Measurements from ENCODE around the gene TMEM214. TPM values are rescaled to one million over a fixed set of nuclear protein-coding genes. Genes with fewer than 3 reads are reported as not detected.

TMEM214 gene
- total RNA-seq, 2 experiments from 2014 or later = 22.0 to 24.6 TPM

DNA sequence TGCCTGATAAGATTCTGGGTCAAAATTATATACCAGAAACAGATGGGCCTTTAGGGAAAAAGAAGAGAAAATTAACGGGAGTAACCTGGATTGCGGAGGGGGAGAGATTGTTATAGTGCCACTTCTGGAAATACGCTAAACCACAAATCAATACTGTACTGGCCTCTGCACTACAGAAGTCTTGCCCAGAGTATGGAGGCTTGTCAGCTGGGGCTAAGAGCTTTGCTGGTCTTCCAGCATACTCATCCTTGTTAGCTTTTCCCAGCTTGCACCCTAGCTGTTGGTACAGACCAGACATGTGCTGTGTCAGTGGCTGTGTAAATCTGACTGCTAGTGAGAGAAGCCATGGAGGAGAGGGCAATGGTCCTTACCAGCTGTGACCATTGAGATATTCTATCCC, 27.6 kb downstream of the TMEM214 start:
- CTCF ChIA-PET = interaction anchor here (1.1 kb wide), 1 partner anchor 11 kb away, joined by 3 read pairs; the partner anchor contains the start of gene OST4
- Histone ChIP-seq H3K27ac (ENCODE audit: low read depth in 1 of 2, low read length in 2 of 2) (no peak overlapping the region), H3K4me1 (ENCODE audit: insufficient read depth, low read length) (no peaks in the 10 kb centered on the region), H3K9me3 (ENCODE audit: control insufficient read depth in 1 of 2, insufficient read depth in 1 of 2, low read length in 2 of 2) (no peaks in the 10 kb centered on the region), H3K27me3 (ENCODE audit: control insufficient read depth in 1 of 2, insufficient read depth in 2 of 2, low read length in 2 of 2) (no peaks in the 10 kb centered on the region), H3K36me3 (ENCODE audit: insufficient read depth, low read length) (peaks cover 31% of the 10 kb centered on the region), H3K4me3 (ENCODE audit: low read length) (no peak overlapping the region)
- DNase-seq = no peak
- Mint-ChIP-seq H3K9me3 (no peaks in the 10 kb centered on the region), H3K27ac (no peak overlapping the region), H3K4me3 (no peak overlapping the region), H3K36me3 (ENCODE audit: low read depth) (peaks cover 47% of the 10 kb centered on the region), H3K4me1 (ENCODE audit: low read depth) (peaks cover 7% of the 10 kb centered on the region), H3K27me3 (no peaks in the 10 kb centered on the region)
- ATAC-seq (ENCODE audit: poor library complexity) = no peak
- POLR2A ChIA-PET = interaction anchor here (1.0 to 13.4 kb wide), 3 partner anchors 9 to 14 kb away, joined by 5 to 301 read pairs (median 26); partner anchors contain the start of genes AGBL5 and OST4
- TF ChIP-seq, protein P1, sequence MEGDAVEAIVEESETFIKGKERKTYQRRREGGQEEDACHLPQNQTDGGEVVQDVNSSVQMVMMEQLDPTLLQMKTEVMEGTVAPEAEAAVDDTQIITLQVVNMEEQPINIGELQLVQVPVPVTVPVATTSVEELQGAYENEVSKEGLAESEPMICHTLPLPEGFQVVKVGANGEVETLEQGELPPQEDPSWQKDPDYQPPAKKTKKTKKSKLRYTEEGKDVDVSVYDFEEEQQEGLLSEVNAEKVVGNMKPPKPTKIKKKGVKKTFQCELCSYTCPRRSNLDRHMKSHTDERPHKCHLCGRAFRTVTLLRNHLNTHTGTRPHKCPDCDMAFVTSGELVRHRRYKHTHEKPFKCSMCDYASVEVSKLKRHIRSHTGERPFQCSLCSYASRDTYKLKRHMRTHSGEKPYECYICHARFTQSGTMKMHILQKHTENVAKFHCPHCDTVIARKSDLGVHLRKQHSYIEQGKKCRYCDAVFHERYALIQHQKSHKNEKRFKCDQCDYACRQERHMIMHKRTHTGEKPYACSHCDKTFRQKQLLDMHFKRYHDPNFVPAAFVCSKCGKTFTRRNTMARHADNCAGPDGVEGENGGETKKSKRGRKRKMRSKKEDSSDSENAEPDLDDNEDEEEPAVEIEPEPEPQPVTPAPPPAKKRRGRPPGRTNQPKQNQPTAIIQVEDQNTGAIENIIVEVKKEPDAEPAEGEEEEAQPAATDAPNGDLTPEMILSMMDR (IDR thresholded peaks at IDR 0.05) = no peak
- intact Hi-C loops (cut with DNase I, micrococcal nuclease) = no loop called here

DNA sequence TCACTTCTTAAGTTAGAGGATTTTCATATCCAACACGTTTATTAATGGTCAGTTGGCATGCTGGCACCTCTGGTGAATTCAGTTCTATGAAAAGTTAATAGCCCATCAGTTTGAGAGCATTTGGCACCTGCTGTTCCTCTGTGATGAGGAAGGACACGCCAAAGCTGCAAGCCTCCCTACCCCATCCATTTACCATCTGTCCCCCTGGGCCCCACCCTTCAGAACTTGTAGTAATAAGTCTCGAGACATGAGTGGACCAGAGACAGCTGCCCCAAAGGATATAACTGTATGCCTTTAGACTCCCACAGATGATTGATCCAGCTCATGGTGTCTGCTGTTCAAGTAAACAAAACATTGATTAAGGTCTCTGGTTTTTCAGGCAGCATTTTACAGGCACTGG, 32.4 kb downstream of the TMEM214 start:
- intact Hi-C loops (cut with DNase I, micrococcal nuclease) = no loop called here
- no peak overlapping the region for H3K4me3 Mint-ChIP-seq
- ATAC-seq (ENCODE audit: poor library complexity) (no peak), DNase-seq (no peak)
- H3K4me1 Mint-ChIP-seq (ENCODE audit: low read depth) = peaks cover 43% of the 10 kb centered on the region
- peaks cover 64% of the 10 kb centered on the region for H3K36me3 Mint-ChIP-seq (ENCODE audit: low read depth)
- no peaks in the 10 kb centered on the region for H3K9me3 Mint-ChIP-seq
- TF ChIP-seq, protein P1 (IDR thresholded peaks at IDR 0.05) = no peak
- no peak overlapping the region for H3K27ac Mint-ChIP-seq
- ChIA-PET POLR2A (interaction anchor here (10.6 to 13.4 kb wide), 2 partner anchors 10 to 19 kb away, joined by 161 to 301 read pairs; partner anchors contain the start of genes AGBL5 and KHK), CTCF (no interaction called here)
- H3K4me1 ChIP-seq (ENCODE audit: insufficient read depth, low read length) = peaks cover 27% of the 10 kb centered on the region
- H3K27me3 Mint-ChIP-seq = no peaks in the 10 kb centered on the region
- no peaks in the 10 kb centered on the region for H3K27me3 ChIP-seq (ENCODE audit: control insufficient read depth in 1 of 2, insufficient read depth in 2 of 2, low read length in 2 of 2)
- no peak overlapping the region for H3K4me3 ChIP-seq (ENCODE audit: low read length)
- H3K36me3 ChIP-seq (ENCODE audit: insufficient read depth, low read length) = peaks cover 41% of the 10 kb centered on the region
- no peak overlapping the region for H3K27ac ChIP-seq (ENCODE audit: low read depth in 1 of 2, low read length in 2 of 2)
- no peaks in the 10 kb centered on the region for H3K9me3 ChIP-seq (ENCODE audit: control insufficient read depth in 1 of 2, insufficient read depth in 1 of 2, low read length in 2 of 2)

DNA sequence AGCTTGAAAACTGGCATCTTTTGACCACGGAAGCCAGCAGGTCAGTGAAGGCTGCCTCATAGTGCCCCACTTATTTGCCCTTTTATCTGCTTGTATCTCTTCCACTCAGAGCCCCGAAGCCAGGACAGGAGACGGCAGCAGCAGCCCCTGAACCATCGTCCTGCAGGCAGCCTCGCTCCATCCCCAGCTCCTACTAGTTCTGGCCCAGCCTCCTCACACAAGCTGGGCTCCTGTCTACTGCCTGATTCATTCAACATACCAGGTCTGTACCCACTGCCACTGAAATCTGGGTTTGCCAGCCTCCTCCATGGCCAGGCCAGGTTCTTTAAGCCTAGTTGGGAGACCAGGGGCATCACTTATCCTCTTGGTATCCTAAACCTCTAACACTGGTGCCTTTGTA, 34.6 kb downstream of the TMEM214 start:
- Mint-ChIP-seq H3K36me3 (ENCODE audit: low read depth) (peaks cover 71% of the 10 kb centered on the region), H3K9me3 (no peaks in the 10 kb centered on the region), H3K27me3 (no peaks in the 10 kb centered on the region), H3K4me3 (no peak overlapping the region), H3K4me1 (ENCODE audit: low read depth) (peaks cover 57% of the 10 kb centered on the region), H3K27ac (no peak overlapping the region)
- ATAC-seq (ENCODE audit: poor library complexity) (no peak), DNase-seq (no peak)
- Histone ChIP-seq H3K36me3 (ENCODE audit: insufficient read depth, low read length) (peaks cover 42% of the 10 kb centered on the region), H3K27me3 (ENCODE audit: control insufficient read depth in 1 of 2, insufficient read depth in 2 of 2, low read length in 2 of 2) (no peaks in the 10 kb centered on the region), H3K27ac (ENCODE audit: low read depth in 1 of 2, low read length in 2 of 2) (no peak overlapping the region), H3K9me3 (ENCODE audit: control insufficient read depth in 1 of 2, insufficient read depth in 1 of 2, low read length in 2 of 2) (no peaks in the 10 kb centered on the region), H3K4me3 (ENCODE audit: low read length) (no peak overlapping the region), H3K4me1 (ENCODE audit: insufficient read depth, low read length) (peaks cover 44% of the 10 kb centered on the region)
- ChIA-PET POLR2A (interaction anchor here (10.6 to 13.4 kb wide), 2 partner anchors 12 to 16 kb away, joined by 161 to 301 read pairs; partner anchors contain the start of genes AGBL5 and KHK), CTCF (no interaction called here)
- intact Hi-C loops (cut with DNase I, micrococcal nuclease) = no loop called here
- TF ChIP-seq, protein P1 (IDR thresholded peaks at IDR 0.05) = no peak

All from CD4-positive, alpha-beta T cell (primary cell).